AG09309 (cell line): ENCODE results near the gene GRIP1.

Experiments
- DNase-seq: peaks from one replicate; pipeline ENCODE4 v3.0.0-alpha.2; 2010; ENCODE audit warnings: low read depth
- H3K4me3 ChIP-seq: 2 replicates; pipeline ENCODE4 v1.5.1; 2011; ENCODE audit warnings: mild to moderate bottlenecking, low read depth, low read length, moderate library complexity; ENCODE audit not compliant: control insufficient read depth
- TF ChIP-seq, protein P1 (sequence below): IDR thresholded peaks from 2 replicates; pipeline ENCODE4 v1.5.1; 2011; ENCODE audit warnings: mild to moderate bottlenecking, low read depth, low read length, inconsistent platforms; ENCODE audit not compliant: insufficient read depth, control insufficient read depth; ENCODE audit errors: missing control alignments

Gene GRIP1

GRCh38 chr12:66301944-66302826 lies 376.7 kb downstream of the GRIP1 start, which contains the start of gene HELB:
Gene HELB (plus strand): TSS chr12:66302493. CDS start chr12:66302604, 111 bp downstream.
- TF ChIP-seq, protein P1, sequence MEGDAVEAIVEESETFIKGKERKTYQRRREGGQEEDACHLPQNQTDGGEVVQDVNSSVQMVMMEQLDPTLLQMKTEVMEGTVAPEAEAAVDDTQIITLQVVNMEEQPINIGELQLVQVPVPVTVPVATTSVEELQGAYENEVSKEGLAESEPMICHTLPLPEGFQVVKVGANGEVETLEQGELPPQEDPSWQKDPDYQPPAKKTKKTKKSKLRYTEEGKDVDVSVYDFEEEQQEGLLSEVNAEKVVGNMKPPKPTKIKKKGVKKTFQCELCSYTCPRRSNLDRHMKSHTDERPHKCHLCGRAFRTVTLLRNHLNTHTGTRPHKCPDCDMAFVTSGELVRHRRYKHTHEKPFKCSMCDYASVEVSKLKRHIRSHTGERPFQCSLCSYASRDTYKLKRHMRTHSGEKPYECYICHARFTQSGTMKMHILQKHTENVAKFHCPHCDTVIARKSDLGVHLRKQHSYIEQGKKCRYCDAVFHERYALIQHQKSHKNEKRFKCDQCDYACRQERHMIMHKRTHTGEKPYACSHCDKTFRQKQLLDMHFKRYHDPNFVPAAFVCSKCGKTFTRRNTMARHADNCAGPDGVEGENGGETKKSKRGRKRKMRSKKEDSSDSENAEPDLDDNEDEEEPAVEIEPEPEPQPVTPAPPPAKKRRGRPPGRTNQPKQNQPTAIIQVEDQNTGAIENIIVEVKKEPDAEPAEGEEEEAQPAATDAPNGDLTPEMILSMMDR = no peak
- peak; percentile 81 for DNase-seq

DNA sequence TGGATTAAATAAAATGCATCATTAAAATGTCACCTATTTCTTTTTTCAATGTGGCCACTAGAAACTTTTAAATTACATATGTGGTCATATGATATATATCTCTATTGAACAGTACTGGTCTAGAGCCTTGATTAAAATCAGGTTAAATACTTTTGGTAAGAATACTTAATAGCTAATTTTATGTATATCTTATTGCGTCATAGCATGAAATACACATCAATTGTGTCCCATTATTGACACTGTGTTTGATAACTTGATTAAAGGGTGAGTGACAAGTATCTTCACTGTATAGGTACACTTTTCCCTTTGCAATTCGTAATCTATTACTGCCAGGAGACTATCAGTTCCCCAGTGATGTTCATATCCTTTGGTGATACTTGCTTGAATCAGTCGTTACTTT lies 381.0 kb downstream of the GRIP1 start:
- DNase-seq = no peak
- H3K4me3 ChIP-seq = no peak overlapping the region
- TF ChIP-seq, protein P1 = no peak

More at GRCh38 chr12:66301944-66302826, 376.7 kb downstream of the GRIP1 start, which contains the start of gene HELB:
- peak within 1 kb of the TSS; percentile 94 for H3K4me3 ChIP-seq
